K562 (cell line): ENCODE data around the gene DMD. TPM values are rescaled to one million over a fixed set of nuclear protein-coding genes. Genes with fewer than 3 reads are reported as not detected.

Experiments used
- ATAC-seq: fragments of 200-7000 bp; cut with Tn5 transposase; 3 replicates; pipeline ENCODE4 v1.9.1; 2020; ENCODE audit warnings: moderate library complexity
- BruUV-seq: library from RNA; stranded (reverse); fragments of 400-500 nt; replicated peaks from 2 replicates; lab custom pipeline; 2021; lab: Mats Ljungman, UMichigan
- CTCF ChIA-PET: fragments of 300-600 bp; formaldehyde crosslinking; extraction: SDS; loops from one replicate; lab custom pipeline; 2021; ENCODE audit warnings: low intra/inter-chr PET ratio; lab: Yijun Ruan, JAX
- POLR2A ChIA-PET: fragments of 300-600, 350-650 bp; sonication (Branson Sonifier 250); formaldehyde crosslinking; extraction: SDS; loops from one replicate; lab custom pipeline; 2021; ENCODE audit warnings: antibody characterized with exemption, inconsistent platforms; lab: Yijun Ruan, JAX
- DNase-seq, 4 experiments: peaks; one replicate each; pipeline versions ENCODE4 v3.0.0 to v3.0.0-alpha.2; 2011 to 2018; ENCODE audit warnings: low spot score in 3 of 4, mixed read lengths in 3 of 4; ENCODE audit errors: extremely low read depth in 1 of 4
- FAIRE-seq: peaks from 2 replicates; lab custom pipeline; 2011; peaks lifted over from hg19 to GRCh38; lab: Jason Lieb, UNC
- H2AFZ ChIP-seq: 2 replicates; pipeline ENCODE4 v1.6.0; 2011; ENCODE audit warnings: low read depth, low read length, control low read depth, inconsistent platforms
- H3K27ac ChIP-seq: fragments of 200-600 bp; 3 replicates; pipeline ENCODE4 v1.8.0; 2011; ENCODE audit warnings: low read depth, mild to moderate bottlenecking, control low read depth, inconsistent platforms, low read length, moderate library complexity, mixed read lengths; ENCODE audit errors: extremely low read depth
- H3K27me3 ChIP-seq, 2 experiments: fragments of 300-600 bp in 1 of 2; 2 replicates in 1 of 2; 3 replicates in 1 of 2; pipeline versions ENCODE4 v1.6.0 to v1.8.0; 2011; ENCODE audit warnings: inconsistent platforms in 2 of 2, low read length in 2 of 2, mild to moderate bottlenecking in 1 of 2, mixed read lengths in 1 of 2, moderate library complexity in 1 of 2; ENCODE audit not compliant: control insufficient read depth in 2 of 2, insufficient read depth in 2 of 2
- H3K36me3 ChIP-seq: fragments of 300-600 bp; 3 replicates; pipeline ENCODE4 v1.8.0; 2011; ENCODE audit warnings: mild to moderate bottlenecking, low read length, inconsistent platforms; ENCODE audit not compliant: control insufficient read depth, insufficient read depth
- H3K4me1 ChIP-seq, 2 experiments: fragments of 200-600 bp in 1 of 2; replicated peaks in 1 of 2; 2 replicates in 1 of 2; 3 replicates in 1 of 2; pipeline versions ENCODE4 v1.5.1 to v1.8.0; 2011; ENCODE audit warnings: inconsistent platforms in 2 of 2, low read length in 2 of 2, mild to moderate bottlenecking in 1 of 2, mixed read lengths in 1 of 2, moderate library complexity in 1 of 2; ENCODE audit not compliant: control insufficient read depth in 2 of 2, insufficient read depth in 2 of 2
- H3K4me2 ChIP-seq: 2 replicates; pipeline ENCODE4 v1.6.1; 2011; ENCODE audit warnings: low read length, control low read depth, inconsistent platforms, mixed read lengths; ENCODE audit not compliant: insufficient read depth
- H3K4me3 ChIP-seq: fragments of 200-600 bp; sonication (generic), shearing (Covaris generic); 2 replicates; pipeline ENCODE4 v1.5.1; 2016; ENCODE audit warnings: control low read depth, inconsistent platforms
- H3K79me2 ChIP-seq: fragments of 200-600 bp; 3 replicates; pipeline ENCODE4 v1.8.0; 2011; ENCODE audit warnings: low read length, inconsistent platforms; ENCODE audit not compliant: control insufficient read depth, insufficient read depth
- H3K9ac ChIP-seq, 2 experiments: 2 replicates each; pipeline versions ENCODE4 v1.6.0 to v1.6.1; 2011; ENCODE audit warnings: low read depth in 2 of 2, low read length in 2 of 2, control low read depth in 1 of 2, inconsistent platforms in 1 of 2, mild to moderate bottlenecking in 1 of 2, mixed read lengths in 1 of 2; ENCODE audit not compliant: insufficient read depth in 1 of 2
- H3K9me1 ChIP-seq: one replicate; pipeline ENCODE4 v1.6.0; 2011; ENCODE audit warnings: inconsistent platforms, mild to moderate bottlenecking, low read length, moderate library complexity; ENCODE audit not compliant: control insufficient read depth, insufficient read depth
- H3K9me3 ChIP-seq: replicated peaks from 2 replicates; pipeline ENCODE4 v1.5.1; 2011; ENCODE audit warnings: low read depth, low read length, inconsistent platforms; ENCODE audit not compliant: control insufficient read depth, insufficient read depth
- H4K20me1 ChIP-seq: replicated peaks from 2 replicates; pipeline ENCODE4 v1.6.1; 2011; ENCODE audit warnings: low read length, inconsistent platforms, mixed read lengths; ENCODE audit not compliant: control insufficient read depth, insufficient read depth
- ARID3A ChIP-seq: IDR thresholded peaks from 2 replicates; pipeline ENCODE4 v1.6.1; 2012; ENCODE audit warnings: low read depth, low read length, improper control_type of control experiment, borderline replicate concordance
- BRD4 ChIP-seq: fragments of 200-600 bp; sonication (generic); IDR thresholded peaks from 2 replicates; pipeline ENCODE4 v1.6.1; 2017; ENCODE audit warnings: inconsistent platforms
- CAMTA2 ChIP-seq: fragments of 250-450 bp; sonication (Bioruptor Pico); conservative IDR thresholded peaks from 2 replicates; pipeline ENCODE4 v1.5.1; 2022
- FOXA1 ChIP-seq: fragments of 450-650 bp; IDR thresholded peaks from 2 replicates; pipeline ENCODE4 v1.6.1; 2016; ENCODE audit warnings: mild to moderate bottlenecking, borderline replicate concordance
- GATA2 ChIP-seq: sonication (generic); formaldehyde crosslinking; IDR thresholded peaks from 2 replicates; pipeline ENCODE4 v1.4.0; 2020; ENCODE audit warnings: mild to moderate bottlenecking, missing genetic modification reagents
- HNRNPH1 ChIP-seq: fragments of 200-400 bp; formaldehyde crosslinking; optimal IDR thresholded peaks from 2 replicates; pipeline ENCODE3; 2017; ENCODE audit warnings: low read depth, mild to moderate bottlenecking, low read length, moderate library complexity
- MAX ChIP-seq: sonication (generic); formaldehyde crosslinking; IDR thresholded peaks from 2 replicates; pipeline ENCODE4 v1.9.0; 2022; ENCODE audit warnings: mild to moderate bottlenecking, missing genetic modification reagents
- NONO ChIP-seq, 2 experiments: fragments of 200-400 bp in 1 of 2; fragments of 450-650 bp in 1 of 2; formaldehyde crosslinking in 1 of 2; IDR thresholded peaks; 2 replicates each; pipeline ENCODE4 v1.6.1; 2017; ENCODE audit warnings: low read depth in 2 of 2, mild to moderate bottlenecking in 2 of 2, moderate library complexity in 2 of 2, low read length in 1 of 2
- SRF ChIP-seq, 2 experiments: fragments of 250-450, 450-650 bp in 1 of 2; sonication (Bioruptor Pico) in 1 of 2; sonication (generic) in 1 of 2; formaldehyde crosslinking; IDR thresholded peaks; 2 replicates each; pipeline versions ENCODE4 v1.5.0 to v1.5.1; 2020 to 2022; ENCODE audit warnings: mild to moderate bottlenecking in 1 of 2, missing genetic modification reagents in 1 of 2
- ZBTB34 ChIP-seq: fragments of 250-450 bp; sonication (Bioruptor Pico); IDR thresholded peaks from 2 replicates; pipeline ENCODE4 v1.8.0; 2021; ENCODE audit warnings: mild to moderate bottlenecking, moderate library complexity
- ZBTB49 ChIP-seq: sonication (generic); formaldehyde crosslinking; IDR thresholded peaks from 2 replicates; pipeline ENCODE4 v1.8.0; 2022; ENCODE audit warnings: missing genetic modification reagents, mild to moderate bottlenecking, borderline replicate concordance
- ZNF23 ChIP-seq: fragments of 250-450 bp; sonication (Bioruptor Pico); IDR thresholded peaks from 2 replicates; pipeline ENCODE4 v1.4.0; 2020; ENCODE audit warnings: mild to moderate bottlenecking
- ZNF644 ChIP-seq: fragments of 200-800 bp; sonication (Bioruptor generic); IDR thresholded peaks from 2 replicates; pipeline ENCODE4 v1.6.1; 2016; ENCODE audit warnings: low read depth, missing genetic modification characterization, missing compliant biosample characterization
- WGBS: fragments of 100-300 bp; shearing (Covaris generic); methylation state at CpG from one replicate; pipeline ENCODE4 v1.1.6; 2016; ENCODE audit warnings: low coverage, mixed read lengths; ENCODE audit not compliant: insufficient coverage; ENCODE audit errors: missing lambda C conversion rate; 5-methylcytosine and 5-hydroxymethylcytosine counted together
- in situ Hi-C: fragments of 300-500 bp; cut with MboI; formaldehyde crosslinking; loops from 4 replicates; pipeline ENCODE4 v1.15.0; 2018; ENCODE audit warnings: inconsistent platforms, mixed read lengths
- intact Hi-C: fragments of 100-400 bp; cut with micrococcal nuclease; formaldehyde crosslinking; loops from 2 replicates; pipeline ENCODE4 v1.14.2; 2022
- polyA plus RNA-seq, 8 experiments: library from polyadenylated mRNA; depleted of rRNA in 4 of 8; stranded (reverse) in 5 of 8; unstranded in 3 of 8; fragments of >200 nt; fragmentation: Nextera tagmentation in 2 of 8; fragmentation: Illumina TruSeq in 1 of 8; extraction: Ambion mirVana in 2 of 8; extraction: Trizol in 1 of 8; gene quantifications; 2 replicates each; pipeline versions ENCODE4 v1.2.1 to v1.2.3, GENCODE V29; 2011 to 2014; ENCODE audit warnings: inconsistent platforms in 1 of 8, missing spikeins in 1 of 8
- total RNA-seq, 7 experiments: library from RNA; depleted of rRNA in 6 of 7; stranded (reverse); fragments of >200 nt in 6 of 7; fragmentation: Illumina TruSeq in 2 of 7; extraction: Trizol in 2 of 7; gene quantifications; 2 replicates each; pipeline versions ENCODE4 v1.2.1 to v1.2.3, GENCODE V29; 2011 to 2021; ENCODE audit warnings: low replicate concordance in 1 of 7
- TF ChIP-seq, protein P1 (sequence below), 2 experiments: fragments of 450-650 bp in 1 of 2; sonication (generic) in 1 of 2; formaldehyde crosslinking; conservative IDR thresholded peaks; 2 replicates each; pipeline versions ENCODE4 v1.4.0 to v1.8.1; 2020 to 2022; ENCODE audit warnings: mild to moderate bottlenecking in 1 of 2, missing genetic modification reagents in 1 of 2

The DMD gene
- total and polyA plus RNA-seq, 9 of the 15 experiments (the other 6 are each of a cell fraction or from before 2014, with no cell fraction given), result 3.8 to 20.4 (median 11.4) TPM

DNA sequence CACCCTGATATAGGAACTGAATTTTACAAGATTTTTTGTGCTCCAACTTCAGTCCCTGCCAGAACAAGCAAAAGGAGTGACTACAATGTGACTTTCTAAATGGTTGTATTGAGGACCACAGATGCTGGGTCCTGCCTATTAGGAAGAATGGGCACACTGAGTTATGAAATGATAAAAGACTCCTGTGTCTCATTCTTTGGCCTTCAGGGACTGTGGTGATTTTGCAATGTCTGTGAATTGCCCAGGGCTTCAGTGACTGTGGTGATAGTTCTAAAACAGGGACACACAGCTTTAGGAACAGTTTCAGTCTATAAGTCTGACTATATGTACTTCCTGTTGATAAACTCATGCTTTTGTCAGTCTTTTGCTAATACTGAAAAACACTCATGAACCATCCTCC lies 210.2 kb downstream of the DMD start (continued):
- TF ChIP-seq FOXA1 (no peak), ZNF644 (tag) (no peak)

DNA sequence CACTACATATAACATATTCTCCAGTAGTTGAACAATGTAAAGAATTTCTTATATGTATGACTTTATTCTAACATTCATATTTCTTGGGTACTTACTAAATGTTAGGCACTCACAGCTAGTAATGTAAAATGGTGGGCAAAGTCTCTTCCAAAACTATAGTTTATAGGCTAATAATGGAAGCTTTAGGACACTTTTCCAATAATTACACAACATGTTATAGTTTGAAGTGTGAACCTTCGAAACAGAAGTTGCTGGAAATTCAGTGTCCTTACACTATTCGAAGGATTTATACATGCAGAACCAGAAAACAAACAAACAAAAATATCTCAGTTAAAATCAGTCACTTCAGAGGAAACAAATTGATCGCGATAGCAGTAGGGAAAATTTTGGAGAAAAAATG lies 212.6 kb downstream of the DMD start:
- FAIRE-seq (no peak), DNase-seq (no peak), ATAC-seq (no peak)
- ChIA-PET POLR2A (no interaction called here), CTCF (interaction anchor here (0.7 kb wide), 1 partner anchor 1001 kb away, joined by 4 read pairs; no protein-coding TSS in a partner anchor)
- Histone ChIP-seq H3K27me3 (no peaks in the 10 kb centered on the region), H2AFZ (no peak overlapping the region), H3K9me1 (no peaks in the 10 kb centered on the region), H3K4me1 (no peaks in the 10 kb centered on the region), H3K4me3 (no peak overlapping the region), H3K9ac (no peak overlapping the region), H3K4me2 (no peak overlapping the region), H3K36me3 (no peaks in the 10 kb centered on the region), H3K27ac (no peak overlapping the region), H3K79me2 (no peaks in the 10 kb centered on the region), H4K20me1 (no peaks in the 10 kb centered on the region), H3K9me3 (no peaks in the 10 kb centered on the region; the same call in 1 of the 2 replicates)
- BruUV-seq, result no TSS peak
- in situ Hi-C loops (no loop called here), intact Hi-C loops (no loop called here)
- WGBS, result 0% methylated on average over 4 of the region's 4 CpGs
- TF ChIP-seq NONO (IDR thresholded peaks at IDR 0.05; ENCODE audit: low read depth in 2 of 2, low read length in 1 of 2) (no peak), ARID3A (no peak), GATA2 (CRISPR knock-in tag) (no peak), MAX (CRISPR knock-in tag) (no peak), SRF (CRISPR knock-in tag; IDR thresholded peaks at IDR 0.05) (no peak), BRD4 (no peak), ZNF23 (no peak), ZBTB34 (CRISPR knock-in tag) (no peak), HNRNPH1 (no peak), CAMTA2 (no peak), ZBTB49 (no peak)
- TF ChIP-seq, protein P1, sequence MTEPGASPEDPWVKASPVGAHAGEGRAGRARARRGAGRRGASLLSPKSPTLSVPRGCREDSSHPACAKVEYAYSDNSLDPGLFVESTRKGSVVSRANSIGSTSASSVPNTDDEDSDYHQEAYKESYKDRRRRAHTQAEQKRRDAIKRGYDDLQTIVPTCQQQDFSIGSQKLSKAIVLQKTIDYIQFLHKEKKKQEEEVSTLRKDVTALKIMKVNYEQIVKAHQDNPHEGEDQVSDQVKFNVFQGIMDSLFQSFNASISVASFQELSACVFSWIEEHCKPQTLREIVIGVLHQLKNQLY (CRISPR knock-in tag; conservative IDR thresholded peaks at IDR 0.05), result no peak
